ENCODE results near the gene ZC3H6.

ZC3H6 gene

DNA sequence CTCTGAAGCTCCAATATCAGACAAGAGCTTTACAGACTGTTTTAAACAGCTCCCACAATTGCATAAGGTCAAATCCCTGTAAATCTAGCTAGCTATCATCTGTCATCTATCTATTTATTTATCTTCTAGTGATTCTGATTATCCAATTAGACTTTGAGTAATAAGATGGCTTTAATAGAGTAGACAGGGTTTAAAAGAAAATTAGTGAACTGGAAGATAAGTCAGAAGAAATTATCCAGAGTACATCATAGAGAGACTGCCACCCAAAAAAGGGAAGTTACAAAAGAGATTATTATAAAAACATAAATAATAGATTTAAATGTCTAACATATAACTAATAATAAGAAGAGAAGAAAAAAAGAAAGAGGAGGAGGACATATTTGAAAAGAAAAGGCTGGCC is 12.5 kb upstream of the ZC3H6 start:
- H3K27me3 ChIP-seq (replicated peaks; ENCODE audit: insufficient read depth, low read length) = no peaks in the 10 kb centered on the region
- no peaks in the 10 kb centered on the region for H3K79me2 ChIP-seq (ENCODE audit: low read length)
- H3K4me2 ChIP-seq (ENCODE audit: low read depth, low read length) = no peak overlapping the region
- no peaks in the 10 kb centered on the region for H3K4me1 ChIP-seq (ENCODE audit: low read length)
- H3K9me3 ChIP-seq (replicated peaks; ENCODE audit: insufficient read depth, low read length) = no peaks in the 10 kb centered on the region
- no peak overlapping the region for H2AFZ ChIP-seq (ENCODE audit: low read length)
- TF ChIP-seq EZH2phosphoT487 (IDR thresholded peaks at IDR 0.05; ENCODE audit: low read length) (no peak), EZH2 (optimal IDR thresholded peaks at IDR 0.05; ENCODE audit: low read depth, low read length) (no peak)
- TF ChIP-seq, protein P1, sequence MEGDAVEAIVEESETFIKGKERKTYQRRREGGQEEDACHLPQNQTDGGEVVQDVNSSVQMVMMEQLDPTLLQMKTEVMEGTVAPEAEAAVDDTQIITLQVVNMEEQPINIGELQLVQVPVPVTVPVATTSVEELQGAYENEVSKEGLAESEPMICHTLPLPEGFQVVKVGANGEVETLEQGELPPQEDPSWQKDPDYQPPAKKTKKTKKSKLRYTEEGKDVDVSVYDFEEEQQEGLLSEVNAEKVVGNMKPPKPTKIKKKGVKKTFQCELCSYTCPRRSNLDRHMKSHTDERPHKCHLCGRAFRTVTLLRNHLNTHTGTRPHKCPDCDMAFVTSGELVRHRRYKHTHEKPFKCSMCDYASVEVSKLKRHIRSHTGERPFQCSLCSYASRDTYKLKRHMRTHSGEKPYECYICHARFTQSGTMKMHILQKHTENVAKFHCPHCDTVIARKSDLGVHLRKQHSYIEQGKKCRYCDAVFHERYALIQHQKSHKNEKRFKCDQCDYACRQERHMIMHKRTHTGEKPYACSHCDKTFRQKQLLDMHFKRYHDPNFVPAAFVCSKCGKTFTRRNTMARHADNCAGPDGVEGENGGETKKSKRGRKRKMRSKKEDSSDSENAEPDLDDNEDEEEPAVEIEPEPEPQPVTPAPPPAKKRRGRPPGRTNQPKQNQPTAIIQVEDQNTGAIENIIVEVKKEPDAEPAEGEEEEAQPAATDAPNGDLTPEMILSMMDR (IDR thresholded peaks at IDR 0.05; ENCODE audit: low read length) = no peak
- no peak overlapping the region for H3K4me3 ChIP-seq (ENCODE audit: low read length)
- H3K9ac ChIP-seq (ENCODE audit: low read length) = no peak overlapping the region
- H3K9me2 ChIP-seq (replicated peaks; ENCODE audit: insufficient read depth, low read length) = no peaks in the 10 kb centered on the region
- no peak overlapping the region for H3K27ac ChIP-seq (ENCODE audit: low read length)
- no peaks in the 10 kb centered on the region for H4K20me1 ChIP-seq (ENCODE audit: insufficient read depth, low read length)
- DNase-seq = no peak
- H3F3A ChIP-seq (ENCODE audit: insufficient read depth, low read length) = no peaks in the 10 kb centered on the region
- no peaks in the 10 kb centered on the region for H3K36me3 ChIP-seq (replicated peaks; ENCODE audit: insufficient read depth, low read length)

DNA sequence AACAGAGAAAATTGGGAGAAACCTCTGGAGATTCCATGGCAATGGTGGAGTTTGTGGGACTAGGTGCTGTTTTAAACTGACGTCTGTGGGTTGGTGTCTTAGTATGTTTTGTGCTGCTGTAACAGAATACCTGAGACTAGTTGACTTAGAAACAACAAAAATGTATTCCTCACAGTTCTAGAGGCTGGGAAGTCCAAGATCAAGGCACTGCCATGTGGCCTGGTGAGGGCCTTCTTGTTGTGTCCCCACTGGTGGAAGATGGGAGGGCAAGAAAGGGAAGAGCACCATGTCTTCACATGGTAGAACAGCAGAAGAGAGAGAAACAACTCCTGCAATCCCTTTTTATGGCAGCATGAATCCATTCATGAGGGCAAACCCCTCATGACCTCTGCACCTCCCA is 6.8 kb upstream of the ZC3H6 start:
- H4K20me1 ChIP-seq (ENCODE audit: insufficient read depth, low read length) = no peaks in the 10 kb centered on the region
- no peaks in the 10 kb centered on the region for H3K79me2 ChIP-seq (ENCODE audit: low read length)
- no peaks in the 10 kb centered on the region for H3K9me2 ChIP-seq (replicated peaks; ENCODE audit: insufficient read depth, low read length)
- H3K27ac ChIP-seq (ENCODE audit: low read length) = no peak overlapping the region
- H2AFZ ChIP-seq (ENCODE audit: low read length) = no peak overlapping the region
- no peaks in the 10 kb centered on the region for H3K4me1 ChIP-seq (ENCODE audit: low read length)
- H3K4me2 ChIP-seq (ENCODE audit: low read depth, low read length) = no peak overlapping the region
- H3K4me3 ChIP-seq (ENCODE audit: low read length) = no peak overlapping the region
- no peaks in the 10 kb centered on the region for H3K27me3 ChIP-seq (replicated peaks; ENCODE audit: insufficient read depth, low read length)
- no peak for DNase-seq
- H3F3A ChIP-seq (ENCODE audit: insufficient read depth, low read length) = no peaks in the 10 kb centered on the region
- H3K36me3 ChIP-seq (replicated peaks; ENCODE audit: insufficient read depth, low read length) = no peaks in the 10 kb centered on the region
- H3K9me3 ChIP-seq (replicated peaks; ENCODE audit: insufficient read depth, low read length) = no peaks in the 10 kb centered on the region
- H3K9ac ChIP-seq (ENCODE audit: low read length) = no peak overlapping the region
- TF ChIP-seq EZH2phosphoT487 (IDR thresholded peaks at IDR 0.05; ENCODE audit: low read length) (no peak), EZH2 (optimal IDR thresholded peaks at IDR 0.05; ENCODE audit: low read depth, low read length) (no peak)
- TF ChIP-seq, protein P1 (IDR thresholded peaks at IDR 0.05; ENCODE audit: low read length) = no peak

DNA sequence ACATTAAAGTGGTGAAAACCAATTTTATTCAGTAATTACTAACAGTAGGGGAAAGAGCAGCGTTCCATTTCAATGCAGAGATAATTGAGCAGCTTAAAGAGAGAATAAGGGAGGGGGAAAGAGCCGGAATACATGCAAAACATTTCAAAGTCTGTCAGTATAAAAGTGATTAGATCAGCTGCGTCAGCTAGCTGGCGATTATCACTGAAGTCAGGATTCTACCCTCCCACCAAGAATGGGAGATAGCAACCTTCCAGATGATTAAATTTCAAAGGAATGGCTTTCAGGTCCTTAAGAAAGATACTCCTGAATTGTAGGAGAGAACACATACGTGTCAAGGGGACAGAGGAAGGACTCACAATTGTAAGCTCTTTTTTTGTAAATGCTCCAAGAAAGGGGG is 2.7 kb upstream of the ZC3H6 start:
- Histone ChIP-seq H4K20me1 (ENCODE audit: insufficient read depth, low read length) (no peaks in the 10 kb centered on the region), H3K27ac (ENCODE audit: low read length) (no peak overlapping the region), H3K36me3 (replicated peaks; ENCODE audit: insufficient read depth, low read length) (no peaks in the 10 kb centered on the region), H3K4me2 (ENCODE audit: low read depth, low read length) (no peak overlapping the region), H3K9ac (ENCODE audit: low read length) (no peak overlapping the region), H3K4me3 (ENCODE audit: low read length) (no peak overlapping the region), H3K79me2 (ENCODE audit: low read length) (no peaks in the 10 kb centered on the region), H3F3A (ENCODE audit: insufficient read depth, low read length) (no peaks in the 10 kb centered on the region), H3K9me2 (replicated peaks; ENCODE audit: insufficient read depth, low read length) (no peaks in the 10 kb centered on the region), H3K27me3 (replicated peaks; ENCODE audit: insufficient read depth, low read length) (no peaks in the 10 kb centered on the region), H2AFZ (ENCODE audit: low read length) (no peak overlapping the region), H3K9me3 (replicated peaks; ENCODE audit: insufficient read depth, low read length) (no peaks in the 10 kb centered on the region), H3K4me1 (ENCODE audit: low read length) (no peaks in the 10 kb centered on the region)
- TF ChIP-seq, protein P1 (IDR thresholded peaks at IDR 0.05; ENCODE audit: low read length) = no peak
- TF ChIP-seq EZH2 (optimal IDR thresholded peaks at IDR 0.05; ENCODE audit: low read depth, low read length) (no peak), EZH2phosphoT487 (IDR thresholded peaks at IDR 0.05; ENCODE audit: low read length) (no peak)
- no peak for DNase-seq
